NCI-H187 treated with DMSO at 0.1 percent for 48 hours (cell line): ENCODE results near the gene CD55.

Experiments
- DNase-seq: peaks from one replicate; lab custom pipeline; 2025; lab: John Stamatoyannopoulos, UW

The CD55 gene

GRCh38 chr1:207362962-207363860 lies 41.7 kb downstream of the CD55 start:
- DNase-seq, result no peak

- DNase-seq, result no peak
Observed at GRCh38 chr1:207363871-207364270, 42.4 kb downstream of the CD55 start.

- no peak for DNase-seq
Observed at GRCh38 chr1:207364614-207365013, 43.1 kb downstream of the CD55 start.

DNA sequence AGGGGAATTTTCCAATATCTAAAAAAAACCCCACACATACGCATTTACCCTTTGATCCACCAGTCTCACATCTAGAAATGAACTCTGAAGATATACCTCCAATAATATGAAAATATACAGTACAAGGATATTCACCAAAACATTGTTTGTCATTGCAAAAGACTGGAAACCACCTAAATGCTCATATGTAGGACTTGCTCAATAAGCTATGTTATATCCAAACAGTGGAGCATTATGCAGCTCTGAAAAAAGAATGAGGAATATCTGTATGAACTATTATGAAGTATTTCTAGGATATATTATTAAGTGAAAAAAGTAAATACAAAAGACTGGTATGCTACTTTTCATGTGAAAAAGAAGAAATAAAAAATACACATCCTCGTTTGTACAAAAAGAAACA lies 43.6 kb downstream of the CD55 start:
- DNase-seq, result no peak

- no peak for DNase-seq
Observed at GRCh38 chr1:207366022-207366421, 44.5 kb downstream of the CD55 start.

DNA sequence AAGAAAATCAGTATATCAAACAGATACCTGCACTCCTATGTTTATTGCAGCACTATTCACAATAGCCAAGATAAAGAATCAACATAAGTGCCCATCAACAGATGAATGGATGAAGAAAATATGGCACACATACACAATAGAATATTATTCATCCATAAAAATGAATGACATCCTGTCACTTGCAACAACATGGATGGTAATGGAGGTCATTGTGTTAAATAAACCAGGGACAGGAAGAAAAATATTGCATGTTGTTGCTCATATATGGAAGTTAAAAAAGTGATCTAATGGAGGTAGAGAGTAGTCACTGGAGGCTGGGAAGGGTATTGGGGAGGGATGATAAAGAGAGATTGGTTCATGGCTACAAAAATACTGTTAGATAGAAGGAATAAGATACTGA lies 67.2 kb downstream of the CD55 start:
- no peak for DNase-seq

- no peak for DNase-seq
Observed at GRCh38 chr1:207389728-207390464, 68.4 kb downstream of the CD55 start.

- DNase-seq, result no peak
Observed at GRCh38 chr1:207393610-207394009, 72.1 kb downstream of the CD55 start.

- no peak for DNase-seq
Observed at GRCh38 chr1:207396168-207396746, 74.8 kb downstream of the CD55 start.

DNA sequence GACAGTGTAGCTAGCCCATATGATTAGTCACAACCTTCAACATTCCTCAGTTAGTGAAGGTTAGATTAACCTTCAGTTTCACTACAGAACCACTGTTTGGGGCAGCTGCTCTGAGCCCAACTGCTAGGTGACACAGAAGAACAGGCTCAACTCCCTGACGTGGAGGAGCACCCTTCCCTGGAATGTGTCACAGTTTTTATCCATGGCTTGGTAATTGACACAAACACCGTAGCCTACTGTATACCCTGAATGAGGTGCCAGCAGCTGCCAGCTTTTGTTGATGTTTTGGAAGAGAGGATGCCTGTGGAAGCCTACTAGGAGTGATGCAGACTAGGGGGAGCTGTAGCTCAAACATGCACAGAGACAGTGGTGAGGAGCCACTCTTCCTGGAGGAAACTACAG lies 76.0 kb downstream of the CD55 start:
- DNase-seq, result no peak

GRCh38 chr1:207398986-207399385 lies 77.5 kb downstream of the CD55 start:
- DNase-seq, result no peak

GRCh38 chr1:207401578-207401977 lies 80.1 kb downstream of the CD55 start:
- DNase-seq, result no peak

DNA sequence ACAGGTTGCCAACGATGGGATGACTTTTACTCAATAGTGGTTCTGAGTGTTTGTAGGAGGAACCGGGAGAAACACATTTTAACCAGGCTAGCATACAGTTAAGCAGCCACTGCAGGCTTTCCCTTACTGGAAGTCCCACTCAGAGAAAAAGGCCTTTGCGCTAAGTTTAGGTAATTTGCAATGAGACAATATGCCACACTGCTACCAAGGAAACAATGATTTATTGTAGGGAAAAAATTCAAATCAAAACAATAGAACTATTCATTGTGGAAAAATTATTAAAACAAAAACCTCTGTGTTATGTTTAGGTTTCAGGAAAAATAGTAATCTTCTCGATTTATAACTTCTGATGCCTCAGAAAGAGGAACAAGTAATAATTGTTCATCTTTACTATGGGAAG lies 81.3 kb downstream of the CD55 start:
- no peak for DNase-seq

DNA sequence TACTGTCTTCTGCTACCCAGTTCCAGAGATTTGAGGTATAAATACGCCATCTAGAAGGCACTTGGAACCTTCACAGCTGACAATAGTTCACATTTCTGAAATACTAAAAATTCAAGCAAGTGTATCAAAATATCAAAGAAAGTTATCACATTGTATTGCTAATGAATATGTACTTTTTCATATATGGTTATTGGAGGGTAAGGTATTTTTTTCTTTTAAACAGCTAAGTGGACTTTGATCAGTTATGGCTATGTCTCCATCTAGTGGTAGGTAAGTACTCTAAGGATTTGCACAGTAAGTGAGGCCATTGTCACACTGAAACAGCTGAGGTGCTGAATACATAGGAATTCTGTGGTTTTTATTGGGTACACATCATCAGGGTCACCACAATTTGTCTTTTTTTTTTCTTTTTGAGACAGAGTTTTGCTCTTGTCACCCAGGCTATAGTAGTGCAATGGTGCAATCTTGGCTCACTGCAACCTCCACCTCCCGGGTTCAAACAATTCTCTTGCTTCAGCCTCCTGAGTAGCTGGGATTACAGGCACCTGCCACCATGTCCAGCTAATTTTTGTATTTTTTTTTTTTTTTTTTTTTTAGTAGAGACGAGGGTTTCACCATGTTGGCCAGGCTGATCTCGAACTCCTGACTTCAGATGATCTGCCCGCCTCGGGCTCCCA lies 83.5 kb downstream of the CD55 start:
- DNase-seq, result no peak

DNA sequence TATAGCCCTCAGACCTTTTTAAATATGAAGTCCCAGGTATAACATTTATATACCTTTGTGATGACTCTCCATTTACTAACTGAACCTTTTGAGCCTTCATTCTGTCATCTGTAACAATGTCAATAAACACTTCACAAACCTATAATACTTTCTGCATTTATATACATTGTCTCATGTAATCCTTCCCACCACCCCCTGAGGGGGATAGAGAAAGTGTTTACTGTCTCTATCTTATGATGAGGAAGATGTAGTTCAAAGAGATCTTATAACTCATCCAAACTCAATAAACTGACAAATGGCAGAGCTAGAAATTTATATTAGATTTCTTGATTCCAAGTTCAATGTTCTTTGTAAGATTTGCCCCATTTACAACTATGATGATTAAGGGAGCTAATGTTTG lies 84.3 kb downstream of the CD55 start:
- no peak for DNase-seq

DNA sequence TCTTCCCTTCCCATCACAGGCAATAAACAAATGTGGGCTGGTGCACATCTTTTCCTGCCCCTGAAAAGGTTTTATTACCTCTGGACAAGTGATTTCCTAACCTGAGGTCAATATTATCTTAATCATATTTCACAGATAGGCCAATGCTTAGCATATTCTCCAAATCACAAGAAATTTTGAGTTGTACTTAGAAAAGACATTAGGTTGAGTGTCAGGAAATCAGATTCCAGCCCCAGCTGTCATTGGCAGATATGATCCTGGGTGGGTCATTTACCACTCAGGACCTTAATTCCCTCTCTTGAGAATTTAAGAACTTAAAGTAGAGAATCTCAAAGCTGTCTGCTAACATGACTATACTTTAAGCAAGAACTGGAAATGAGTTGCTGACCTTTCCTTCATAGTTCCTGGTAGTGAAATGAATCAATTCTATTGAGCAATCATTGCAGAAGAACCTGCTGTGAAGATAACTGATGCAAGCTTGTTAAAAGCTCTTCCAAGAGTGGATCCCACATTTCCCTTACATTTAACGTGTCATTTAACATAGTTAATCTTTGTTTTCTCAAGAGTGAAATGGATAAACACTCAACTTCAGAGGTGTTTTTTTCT lies 86.3 kb downstream of the CD55 start:
- DNase-seq, result no peak
